Esophagus muscularis mucosa (tissue), 4 donors: ENCODE results near the gene ABCF2. TPM values are rescaled to one million over a fixed set of nuclear protein-coding genes. Genes with fewer than 3 reads are reported as not detected.

Source experiments
- DNase-seq: peaks from one replicate; pipeline ENCODE4 v3.0.0-alpha.2; 2017; ENCODE audit errors: extremely low spot score
- H3K27ac ChIP-seq, 4 donors: fragments of 200-600 bp; sonication (generic); replicated peaks in 1 of 4; 1 replicate in 3 of 4; 2 replicates in 1 of 4; pipeline ENCODE4 v1.5.1; 2016 to 2019; ENCODE audit warnings: mild to moderate bottlenecking in 1 of 4
- H3K27me3 ChIP-seq, 4 donors: fragments of 200-600 bp; sonication (generic); one replicate each; pipeline versions ENCODE4 v1.5.1 to v1.6.0; 2016 to 2019
- H3K36me3 ChIP-seq, 4 donors: fragments of 200-600 bp; sonication (generic); one replicate each; pipeline ENCODE4 v1.5.1; 2016 to 2019
- H3K4me1 ChIP-seq, 4 donors: fragments of 200-600 bp; sonication (generic); one replicate each; pipeline ENCODE4 v1.5.1; 2016 to 2019
- H3K4me3 ChIP-seq, 4 donors: fragments of 200-600 bp; sonication (generic); 1 replicate in 2 of 4; 2 replicates in 2 of 4; pipeline ENCODE4 v1.5.1; 2016 to 2019; ENCODE audit warnings: mild to moderate bottlenecking in 4 of 4, moderate library complexity in 1 of 4
- H3K9me3 ChIP-seq, 4 donors: fragments of 200-600 bp; sonication (generic); 1 replicate in 3 of 4; 2 replicates in 1 of 4; pipeline ENCODE4 v1.5.1; 2016 to 2019
- CTCF ChIP-seq, 3 experiments: fragments of 200-600 bp in 2 of 3; fragments of 450-650 bp in 1 of 3; sonication (generic) in 2 of 3; IDR thresholded peaks; one replicate each; pipeline ENCODE4 v1.5.1; 2017 to 2019; ENCODE audit warnings: antibody characterized with exemption in 3 of 3, mild to moderate bottlenecking in 2 of 3, moderate library complexity in 1 of 3
- POLR2A ChIP-seq: fragments of 450-650 bp; IDR thresholded peaks from one replicate; pipeline ENCODE4 v1.6.1; 2017; ENCODE audit warnings: antibody characterized with exemption, moderate library complexity, mild to moderate bottlenecking, low read depth
- POLR2AphosphoS5 ChIP-seq, 2 donors: sonication (generic); formaldehyde crosslinking; IDR thresholded peaks; one replicate each; pipeline ENCODE4 v1.6.1; 2017; ENCODE audit warnings: antibody characterized with exemption in 2 of 2
- WGBS: methylation state at CpG from one replicate; pipeline ENCODE4 v1.1.5; 2018; 5-methylcytosine and 5-hydroxymethylcytosine counted together
- intact Hi-C: fragments of 100-400 bp; cut with DNase I; formaldehyde crosslinking; loops from one replicate; pipeline ENCODE4 v1.15.1; 2023
- total RNA-seq, 4 donors: library from RNA; depleted of rRNA; stranded (reverse); fragments of >200 nt; gene quantifications; one replicate each; pipeline versions ENCODE4 v1.1.0 to v1.2.1, GENCODE V29; 2016

Gene ABCF2
- total RNA-seq, 4 donors from 2014 or later, result 33.8 to 53.2 (median 39.0) TPM

- H3K36me3 ChIP-seq, result no peaks in the 10 kb centered on the region
These were observed 60.3 kb downstream of the ABCF2 start for GRCh38 chr7:151166629-151167196.

More at GRCh38 chr7:151166629-151167196, 60.3 kb downstream of the ABCF2 start:
- peaks cover 8 to 80% (median 35%) of the 10 kb centered on the region in 4 donors for H3K27me3 ChIP-seq
- WGBS, result 18% methylated on average over 20 of the region's 31 CpGs
- DNase-seq, result no peak
- intact Hi-C loops, result no loop called here
- TF ChIP-seq POLR2A (no peak), CTCF (IDR thresholded peaks at IDR 0.05) (no peak), POLR2AphosphoS5 (IDR thresholded peaks at IDR 0.05) (no peak)
- peaks cover 15 to 24% (median 21%) of the 10 kb centered on the region in 4 donors for H3K4me1 ChIP-seq
- peak overlapping the region; percentile 53 to 61 (median 56) for H3K4me3 ChIP-seq
- H3K27ac ChIP-seq, result no peak overlapping the region
- H3K9me3 ChIP-seq, result no peaks in the 10 kb centered on the region

Other genes starting within 250 kb of the ABCF2 start
- gene KCNH2, start 248.9 kb downstream of the ABCF2 start, total RNA-seq, result 10 to 100 TPM; 29.8 to 71.7 (median 42.5) TPM
- gene NOS3, start 236.2 kb downstream of the ABCF2 start, total RNA-seq, result 10 to 100 TPM in 3 of 4 donors, 1 to 10 TPM in 1; 3.7 to 20.2 (median 16.2) TPM
- under 1 TPM in 1 of 4 donors, not detected in 3; 0.42 TPM for gene ATG9B, start 202.7 kb downstream of the ABCF2 start, total RNA-seq
- gene ABCB8, start 198.8 kb downstream of the ABCF2 start, total RNA-seq, result 10 to 100 TPM; 13.1 to 25.3 (median 19.9) TPM
- 1 to 10 TPM; 1.3 to 2.9 (median 2.1) TPM for gene ASIC3, start 178.7 kb downstream of the ABCF2 start, total RNA-seq
- gene CDK5, start 169.3 kb downstream of the ABCF2 start, total RNA-seq, result 10 to 100 TPM in 2 of 4 donors, 1 to 10 TPM in 2; 5.3 to 10.4 (median 9.7) TPM
- gene SLC4A2, start 167.6 kb downstream of the ABCF2 start, total RNA-seq, result 100 to 1,000 TPM in 3 of 4 donors, 10 to 100 TPM in 1; 96.8 to 165 (median 122) TPM
- 10 to 100 TPM; 45.7 to 74.9 (median 60.4) TPM for gene FASTK, start 146.4 kb downstream of the ABCF2 start, total RNA-seq
- 10 to 100 TPM; 39.0 to 66.6 (median 51.4) TPM for gene TMUB1, start 143.7 kb downstream of the ABCF2 start, total RNA-seq
- gene AGAP3, start 140.7 kb downstream of the ABCF2 start, total RNA-seq, result 10 to 100 TPM; 33.8 to 71.2 (median 60.0) TPM
- gene GBX1, start 59.5 kb downstream of the ABCF2 start, total RNA-seq, result not detected
- not detected for gene ASB10, start 40.0 kb downstream of the ABCF2 start, total RNA-seq
- not detected for gene H2BK1, start 16.7 kb downstream of the ABCF2 start, total RNA-seq
- 10 to 100 TPM; 23.7 to 39.4 (median 26.8) TPM for gene CHPF2, start 5.3 kb upstream of the ABCF2 start, total RNA-seq
- gene SMARCD3, start 21.5 kb upstream of the ABCF2 start, total RNA-seq, result 10 to 100 TPM; 25.3 to 43.4 (median 40.6) TPM
- 10 to 100 TPM; 45.9 to 59.1 (median 53.0) TPM for gene NUB1, start 114.6 kb upstream of the ABCF2 start, total RNA-seq
- 10 to 100 TPM in 2 of 4 donors, 1 to 10 TPM in 2; 5.4 to 11.8 (median 9.6) TPM for gene WDR86, start 182.8 kb upstream of the ABCF2 start, total RNA-seq
- gene CRYGN, start 212.9 kb upstream of the ABCF2 start, total RNA-seq, result 1 to 10 TPM in 1 of 4 donors, under 1 TPM in 3; under 0.01 to 1.3 (median 0.25) TPM